Liver (tissue), 9 donors: ENCODE data around the gene EIF2AK3. TPM values are rescaled to one million over a fixed set of nuclear protein-coding genes. Genes with fewer than 3 reads are reported as not detected.
A peak's percentile ranks its signal among the peaks of the same experiment; 100 is the strongest.

Experiments used
- DNase-seq: peaks from one replicate; pipeline ENCODE4 v3.0.0-alpha.2; 2017; ENCODE audit warnings: low spot score
- H3K27ac ChIP-seq, 2 donors: one replicate each; pipeline ENCODE4 v1.7.0; 2013; ENCODE audit warnings: inconsistent platforms in 2 of 2, low read length in 2 of 2, control low read depth in 1 of 2, low read depth in 1 of 2, mild to moderate bottlenecking in 1 of 2
- H3K27me3 ChIP-seq, 4 donors: one replicate each; pipeline versions ENCODE4 v1.6.1 to v1.7.0; 2013; ENCODE audit warnings: low read length in 3 of 4, inconsistent platforms in 1 of 4, mild to moderate bottlenecking in 1 of 4, moderate library complexity in 1 of 4; ENCODE audit not compliant: control insufficient read depth in 4 of 4, insufficient read depth in 4 of 4
- H3K36me3 ChIP-seq, 4 donors: one replicate each; pipeline versions ENCODE4 v1.6.1 to v1.7.0; 2013; ENCODE audit warnings: low read length in 3 of 4, mild to moderate bottlenecking in 3 of 4, low read depth in 1 of 4, moderate library complexity in 1 of 4; ENCODE audit not compliant: control insufficient read depth in 4 of 4, insufficient read depth in 3 of 4
- H3K4me1 ChIP-seq, 4 donors: one replicate each; pipeline versions ENCODE4 v1.6.1 to v1.7.0; 2013; ENCODE audit warnings: low read length in 3 of 4, mild to moderate bottlenecking in 3 of 4, moderate library complexity in 1 of 4; ENCODE audit not compliant: control insufficient read depth in 4 of 4, insufficient read depth in 4 of 4
- H3K4me3 ChIP-seq, 3 donors: one replicate each; pipeline versions ENCODE4 v1.6.1 to v1.7.0; 2013; ENCODE audit warnings: low read length in 3 of 3, control low read depth in 1 of 3, low read depth in 1 of 3, mild to moderate bottlenecking in 1 of 3
- H3K9ac ChIP-seq, 2 donors: one replicate each; pipeline ENCODE4 v1.7.0; 2013; ENCODE audit warnings: low read length in 2 of 2, mild to moderate bottlenecking in 2 of 2, moderate library complexity in 2 of 2, control low read depth in 1 of 2, low read depth in 1 of 2
- H3K9me3 ChIP-seq, 4 donors: one replicate each; pipeline versions ENCODE4 v1.6.1 to v1.7.0; 2013; ENCODE audit warnings: low read length in 3 of 4; ENCODE audit not compliant: control insufficient read depth in 4 of 4
- ATF3 ChIP-seq: IDR thresholded peaks from 2 replicates; pipeline ENCODE4 v1.6.1; 2016; ENCODE audit warnings: antibody characterized with exemption
- EGR1 ChIP-seq, 2 donors: IDR thresholded peaks; 2 replicates each; pipeline ENCODE4 v1.6.1; 2016 to 2018; ENCODE audit warnings: antibody characterized with exemption in 2 of 2, low read depth in 2 of 2
- FOXA2 ChIP-seq: IDR thresholded peaks from 2 replicates; pipeline ENCODE4 v1.6.1; 2016; ENCODE audit warnings: antibody characterized with exemption
- HNF4A ChIP-seq, 2 donors: conservative IDR thresholded peaks; 2 replicates each; pipeline ENCODE4 v1.6.1; 2016; ENCODE audit warnings: antibody characterized with exemption in 2 of 2, mild to moderate bottlenecking in 2 of 2
- HNF4G ChIP-seq: IDR thresholded peaks from 2 replicates; pipeline ENCODE4 v1.6.1; 2016; ENCODE audit warnings: antibody characterized with exemption
- JUND ChIP-seq, 2 donors: IDR thresholded peaks; 2 replicates each; pipeline ENCODE4 v1.6.1; 2016; ENCODE audit warnings: antibody characterized with exemption in 2 of 2
- MAX ChIP-seq: IDR thresholded peaks from 2 replicates; pipeline ENCODE4 v1.6.1; 2016; ENCODE audit warnings: antibody characterized with exemption
- NR2F2 ChIP-seq: IDR thresholded peaks from 2 replicates; pipeline ENCODE4 v1.6.1; 2016; ENCODE audit warnings: antibody characterized with exemption
- REST ChIP-seq: IDR thresholded peaks from 2 replicates; pipeline ENCODE4 v1.6.1; 2016; ENCODE audit warnings: antibody characterized with exemption, mild to moderate bottlenecking
- RXRA ChIP-seq, 2 donors: IDR thresholded peaks; 2 replicates each; pipeline ENCODE4 v1.6.1; 2017 to 2018; ENCODE audit warnings: antibody characterized with exemption in 2 of 2, mild to moderate bottlenecking in 1 of 2
- SP1 ChIP-seq: IDR thresholded peaks from 2 replicates; pipeline ENCODE4 v1.6.1; 2018; ENCODE audit warnings: antibody characterized with exemption, mild to moderate bottlenecking
- TAF1 ChIP-seq: conservative IDR thresholded peaks from 2 replicates; pipeline ENCODE4 v1.6.1; 2016; ENCODE audit warnings: antibody characterized with exemption, mild to moderate bottlenecking
- YY1 ChIP-seq: IDR thresholded peaks from 2 replicates; pipeline ENCODE4 v1.6.1; 2016; ENCODE audit warnings: antibody characterized with exemption, mild to moderate bottlenecking
- WGBS: extraction: QIAGEN DNeasy Blood & Tissue Kit; methylation state at CpG from one replicate; pipeline ENCODE4 v1.1.7; 2013; 5-methylcytosine and 5-hydroxymethylcytosine counted together
- polyA plus RNA-seq, 2 donors: library from polyadenylated mRNA; stranded (reverse) in 1 of 2; unstranded in 1 of 2; fragments of 200-250 nt in 1 of 2; fragments of >200 nt in 1 of 2; fragmentation: Nextera tagmentation in 1 of 2; extraction: Ambion mirVana in 1 of 2; gene quantifications; one replicate each; pipeline versions ENCODE4 v1.2.1 to v1.2.3, GENCODE V29; 2013 to 2015
- total RNA-seq, 2 donors: library from RNA; depleted of rRNA; stranded (reverse); fragments of >200 nt; gene quantifications; one replicate each; pipeline ENCODE4 v1.2.3, GENCODE V29; 2014
- TF ChIP-seq, protein P1 (sequence below): fragments of 150-350 bp; IDR thresholded peaks from 2 replicates; pipeline ENCODE4 v1.5.1; 2017; ENCODE audit warnings: improper control_type of control experiment, low read depth, low read length; ENCODE audit not compliant: missing input control
- TF ChIP-seq, protein P2 (sequence below): IDR thresholded peaks from 2 replicates; pipeline ENCODE4 v1.6.1; 2016; ENCODE audit warnings: antibody characterized with exemption
- donor health status: healthy.
- donor health status: healthy.
- donor health status: healthy.
- donor health status: healthy.
- donor health status: healthy.

EIF2AK3 gene
- total and polyA plus RNA-seq, 4 donors, result 2.9 to 31.5 (median 9.2) TPM

- Histone ChIP-seq H3K27ac (no peak overlapping the region), H3K4me3 (no peak overlapping the region), H3K9me3 (no peaks in the 10 kb centered on the region), H3K9ac (no peak overlapping the region), H3K36me3 (no peaks in the 10 kb centered on the region), H3K27me3 (no peaks in the 10 kb centered on the region), H3K4me1 (peaks cover 0 to 7% (median 3%) of the 10 kb centered on the region in 4 donors)
- no peak for DNase-seq
- TF ChIP-seq, protein P1, sequence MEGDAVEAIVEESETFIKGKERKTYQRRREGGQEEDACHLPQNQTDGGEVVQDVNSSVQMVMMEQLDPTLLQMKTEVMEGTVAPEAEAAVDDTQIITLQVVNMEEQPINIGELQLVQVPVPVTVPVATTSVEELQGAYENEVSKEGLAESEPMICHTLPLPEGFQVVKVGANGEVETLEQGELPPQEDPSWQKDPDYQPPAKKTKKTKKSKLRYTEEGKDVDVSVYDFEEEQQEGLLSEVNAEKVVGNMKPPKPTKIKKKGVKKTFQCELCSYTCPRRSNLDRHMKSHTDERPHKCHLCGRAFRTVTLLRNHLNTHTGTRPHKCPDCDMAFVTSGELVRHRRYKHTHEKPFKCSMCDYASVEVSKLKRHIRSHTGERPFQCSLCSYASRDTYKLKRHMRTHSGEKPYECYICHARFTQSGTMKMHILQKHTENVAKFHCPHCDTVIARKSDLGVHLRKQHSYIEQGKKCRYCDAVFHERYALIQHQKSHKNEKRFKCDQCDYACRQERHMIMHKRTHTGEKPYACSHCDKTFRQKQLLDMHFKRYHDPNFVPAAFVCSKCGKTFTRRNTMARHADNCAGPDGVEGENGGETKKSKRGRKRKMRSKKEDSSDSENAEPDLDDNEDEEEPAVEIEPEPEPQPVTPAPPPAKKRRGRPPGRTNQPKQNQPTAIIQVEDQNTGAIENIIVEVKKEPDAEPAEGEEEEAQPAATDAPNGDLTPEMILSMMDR, result no peak
- TF ChIP-seq FOXA2 (no peak), RXRA (IDR thresholded peaks at IDR 0.05) (no peak), HNF4G (no peak), ATF3 (no peak), TAF1 (no peak), NR2F2 (no peak), REST (no peak), MAX (no peak), JUND (IDR thresholded peaks at IDR 0.05) (no peak), HNF4A (conservative IDR thresholded peaks at IDR 0.05) (no peak), YY1 (no peak), EGR1 (IDR thresholded peaks at IDR 0.05; ENCODE audit: low read depth in 2 of 2) (no peak)
- TF ChIP-seq, protein P2, sequence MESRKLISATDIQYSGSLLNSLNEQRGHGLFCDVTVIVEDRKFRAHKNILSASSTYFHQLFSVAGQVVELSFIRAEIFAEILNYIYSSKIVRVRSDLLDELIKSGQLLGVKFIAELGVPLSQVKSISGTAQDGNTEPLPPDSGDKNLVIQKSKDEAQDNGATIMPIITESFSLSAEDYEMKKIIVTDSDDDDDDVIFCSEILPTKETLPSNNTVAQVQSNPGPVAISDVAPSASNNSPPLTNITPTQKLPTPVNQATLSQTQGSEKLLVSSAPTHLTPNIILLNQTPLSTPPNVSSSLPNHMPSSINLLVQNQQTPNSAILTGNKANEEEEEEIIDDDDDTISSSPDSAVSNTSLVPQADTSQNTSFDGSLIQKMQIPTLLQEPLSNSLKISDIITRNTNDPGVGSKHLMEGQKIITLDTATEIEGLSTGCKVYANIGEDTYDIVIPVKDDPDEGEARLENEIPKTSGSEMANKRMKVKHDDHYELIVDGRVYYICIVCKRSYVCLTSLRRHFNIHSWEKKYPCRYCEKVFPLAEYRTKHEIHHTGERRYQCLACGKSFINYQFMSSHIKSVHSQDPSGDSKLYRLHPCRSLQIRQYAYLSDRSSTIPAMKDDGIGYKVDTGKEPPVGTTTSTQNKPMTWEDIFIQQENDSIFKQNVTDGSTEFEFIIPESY, result no peak
- 95% methylated on average over 3 of the region's 3 CpGs for WGBS
These were observed 5.3 kb upstream of the EIF2AK3 start for GRCh38 chr2:88632569-88632968.

DNA sequence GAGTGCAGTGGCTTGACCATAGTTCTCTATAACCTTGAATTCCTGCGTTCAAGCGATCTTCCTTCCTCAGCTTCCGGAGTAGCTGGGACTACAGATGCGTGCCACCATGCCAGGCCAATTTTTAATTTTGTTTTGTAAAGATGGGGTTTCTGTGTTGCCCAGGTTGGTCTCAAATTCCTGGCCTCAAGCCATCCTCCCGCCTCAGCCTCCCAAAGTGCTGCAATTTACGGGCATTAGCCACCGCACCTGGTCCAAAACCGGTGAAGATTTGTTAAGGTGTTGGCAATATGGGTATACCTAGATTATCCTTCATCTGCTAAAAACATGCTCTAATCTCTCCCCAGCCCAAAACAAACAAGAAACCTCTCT, 1.3 kb upstream of the EIF2AK3 start:
- 90% methylated on average over 8 of the region's 8 CpGs for WGBS
- TF ChIP-seq TAF1 (no peak), SP1 (no peak), FOXA2 (no peak), REST (no peak), JUND (IDR thresholded peaks at IDR 0.05) (no peak), YY1 (no peak), HNF4A (conservative IDR thresholded peaks at IDR 0.05) (no peak), EGR1 (IDR thresholded peaks at IDR 0.05; ENCODE audit: low read depth in 2 of 2) (no peak), ATF3 (no peak)
- TF ChIP-seq, protein P2, result no peak

More for the DNA sequence above, 1.3 kb upstream of the EIF2AK3 start:
- Histone ChIP-seq H3K4me1 (peaks cover 0 to 29% (median 13%) of the 10 kb centered on the region in 4 donors), H3K36me3 (no peaks in the 10 kb centered on the region), H3K4me3 (peak overlapping the region in 2 of 3 donors; percentile 44 to 88), H3K9ac (peak overlapping the region; percentile 69 to 98), H3K9me3 (no peaks in the 10 kb centered on the region), H3K27ac (peak overlapping the region; percentile 92 to 99), H3K27me3 (no peaks in the 10 kb centered on the region)
- no peak for DNase-seq
